Measurements from ENCODE around the gene ZNF532.

- TF ChIP-seq EZH2 (optimal IDR thresholded peaks at IDR 0.05; ENCODE audit: low read depth, low read length) (no peak), CTCF (IDR thresholded peaks at IDR 0.05; ENCODE audit: low read length) (no peak)
Measured at GRCh38 chr18:59005262-59005661, 140.6 kb downstream of the ZNF532 start.
